ENCODE measurements around the gene KRTAP5-11. TPM values are rescaled to one million over a fixed set of nuclear protein-coding genes. Genes with fewer than 3 reads are reported as not detected.

The KRTAP5-11 gene
- total and polyA plus RNA-seq, 12 donors: not detected

DNA sequence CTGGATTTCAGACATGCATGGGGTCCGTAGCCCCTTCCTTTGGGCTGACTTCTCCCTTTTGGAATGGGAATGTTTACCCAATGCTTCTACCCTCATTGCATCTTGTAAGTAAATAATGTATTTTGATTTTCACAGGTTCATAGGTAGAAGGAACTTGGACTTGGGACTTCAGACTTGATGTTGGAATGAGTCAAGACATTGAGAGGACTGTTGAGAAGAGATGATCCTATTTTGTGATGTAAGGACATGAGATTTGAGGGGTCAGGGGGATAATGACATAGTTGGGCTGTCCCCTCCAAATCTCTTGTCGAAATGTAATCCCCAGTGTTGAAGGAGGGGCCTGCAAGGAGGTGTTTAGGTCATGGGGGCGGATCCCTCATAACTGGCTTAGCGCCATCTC is 18.2 kb downstream of the KRTAP5-11 start:
- no peak overlapping the region for H3K4me3 ChIP-seq
- H3K4me1 ChIP-seq: peaks cover 0 to 4% (median 0%) of the 10 kb centered on the region in 9 donors
- H3K27me3 ChIP-seq: peaks cover 0 to 26% (median 13%) of the 10 kb centered on the region in 7 donors
- H3K9me3 ChIP-seq: peaks cover 0 to 4% (median 0%) of the 10 kb centered on the region in 11 donors
- no peak overlapping the region for H3K27ac ChIP-seq
- TF ChIP-seq, protein P1, sequence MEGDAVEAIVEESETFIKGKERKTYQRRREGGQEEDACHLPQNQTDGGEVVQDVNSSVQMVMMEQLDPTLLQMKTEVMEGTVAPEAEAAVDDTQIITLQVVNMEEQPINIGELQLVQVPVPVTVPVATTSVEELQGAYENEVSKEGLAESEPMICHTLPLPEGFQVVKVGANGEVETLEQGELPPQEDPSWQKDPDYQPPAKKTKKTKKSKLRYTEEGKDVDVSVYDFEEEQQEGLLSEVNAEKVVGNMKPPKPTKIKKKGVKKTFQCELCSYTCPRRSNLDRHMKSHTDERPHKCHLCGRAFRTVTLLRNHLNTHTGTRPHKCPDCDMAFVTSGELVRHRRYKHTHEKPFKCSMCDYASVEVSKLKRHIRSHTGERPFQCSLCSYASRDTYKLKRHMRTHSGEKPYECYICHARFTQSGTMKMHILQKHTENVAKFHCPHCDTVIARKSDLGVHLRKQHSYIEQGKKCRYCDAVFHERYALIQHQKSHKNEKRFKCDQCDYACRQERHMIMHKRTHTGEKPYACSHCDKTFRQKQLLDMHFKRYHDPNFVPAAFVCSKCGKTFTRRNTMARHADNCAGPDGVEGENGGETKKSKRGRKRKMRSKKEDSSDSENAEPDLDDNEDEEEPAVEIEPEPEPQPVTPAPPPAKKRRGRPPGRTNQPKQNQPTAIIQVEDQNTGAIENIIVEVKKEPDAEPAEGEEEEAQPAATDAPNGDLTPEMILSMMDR (IDR thresholded peaks at IDR 0.05): no peak
- intact Hi-C loops (cut with DNase I): no loop called here
- DNase-seq (no peak), ATAC-seq (no peak)
- no peaks in the 10 kb centered on the region for H3K36me3 ChIP-seq
- WGBS, 2 donors: 75 to 88% methylated on average over 4 of the region's 4 CpGs

DNA sequence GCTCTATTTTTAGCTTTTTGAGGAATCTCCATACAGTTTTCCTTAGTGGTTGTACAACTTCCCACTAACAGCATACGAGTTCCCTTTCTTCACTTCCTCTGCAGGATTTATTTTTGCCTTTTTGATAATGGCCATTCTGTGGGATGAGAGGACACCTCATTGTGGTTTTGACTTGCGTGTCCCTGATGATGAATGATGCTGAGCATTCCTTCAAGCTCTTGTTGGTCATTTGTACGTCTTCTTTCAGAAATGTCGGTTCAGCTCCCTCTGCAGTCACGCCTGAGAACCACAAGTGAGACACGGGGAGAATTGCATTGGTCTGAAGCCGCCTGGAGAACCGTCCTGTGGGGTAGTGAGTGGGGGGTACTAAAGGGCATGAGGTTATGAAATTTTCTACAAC is 19.3 kb downstream of the KRTAP5-11 start:
- intact Hi-C loops (cut with DNase I): no loop called here
- Histone ChIP-seq H3K27ac (no peak overlapping the region), H3K4me1 (peaks cover 0 to 4% (median 0%) of the 10 kb centered on the region in 9 donors), H3K9me3 (peaks cover 0 to 4% (median 0%) of the 10 kb centered on the region in 11 donors), H3K36me3 (no peaks in the 10 kb centered on the region), H3K4me3 (no peak overlapping the region), H3K27me3 (peaks cover 0 to 26% (median 13%) of the 10 kb centered on the region in 7 donors)
- DNase-seq (no peak), ATAC-seq (peak in 1 of 8 donors; percentile 37)
- TF ChIP-seq, protein P1 (IDR thresholded peaks at IDR 0.05): peak in 7 of 9 donors; percentile 31 to 51 (median 42)
- WGBS, 2 donors: 13 to 14% methylated on average over 8 of the region's 8 CpGs

DNA sequence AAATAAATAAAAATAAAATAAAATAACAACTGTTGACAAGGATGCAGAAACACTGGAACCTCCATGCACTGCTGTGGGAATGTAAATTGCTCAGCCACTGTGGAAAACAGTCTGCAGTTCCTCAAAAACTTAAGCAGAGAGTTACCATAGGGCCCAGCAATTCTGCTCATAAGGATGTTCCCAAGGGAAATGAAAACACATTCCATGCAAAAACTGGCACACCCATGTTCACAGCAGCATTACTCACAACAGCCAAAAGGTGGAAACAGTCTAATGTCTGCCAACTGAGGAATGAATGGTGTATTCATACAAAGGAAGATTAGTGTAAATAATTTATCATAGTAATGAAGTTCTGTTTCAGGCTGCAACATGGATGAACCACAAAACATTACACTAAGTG is 20.6 kb downstream of the KRTAP5-11 start:
- Histone ChIP-seq H3K27ac (no peak overlapping the region), H3K36me3 (no peaks in the 10 kb centered on the region), H3K4me1 (peaks cover 0 to 4% (median 0%) of the 10 kb centered on the region in 9 donors), H3K9me3 (peaks cover 0 to 4% (median 0%) of the 10 kb centered on the region in 11 donors), H3K4me3 (no peak overlapping the region), H3K27me3 (peaks cover 0 to 30% (median 13%) of the 10 kb centered on the region in 7 donors)
- no peak for ATAC-seq
- DNase-seq: no peak
- TF ChIP-seq, protein P1 (IDR thresholded peaks at IDR 0.05): no peak
- intact Hi-C loops (cut with DNase I): no loop called here

DNA sequence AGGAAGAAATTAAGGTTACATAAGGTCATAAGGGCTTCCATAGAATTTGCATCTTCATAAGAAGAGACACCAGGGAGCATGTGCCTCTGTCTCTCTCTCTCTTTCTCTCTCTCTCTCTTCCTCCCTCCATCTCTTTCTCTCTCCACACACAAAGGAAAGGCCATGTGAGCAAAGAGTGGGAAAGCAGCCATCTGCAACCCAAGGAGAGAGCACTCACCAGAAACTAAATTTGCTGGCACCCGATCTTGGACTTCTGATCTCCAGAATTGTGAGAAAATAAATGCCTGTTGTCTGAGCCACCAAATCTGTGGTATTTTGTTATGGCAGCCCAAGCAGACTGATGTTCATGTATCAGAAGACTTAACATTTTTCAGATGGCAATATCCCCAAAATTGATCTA is 23.7 kb downstream of the KRTAP5-11 start:
- no peak overlapping the region for H3K27ac ChIP-seq
- WGBS, 2 donors: 86 to 91% methylated on average over 1 of the region's 1 CpG
- intact Hi-C loops (cut with DNase I): no loop called here
- TF ChIP-seq, protein P1 (IDR thresholded peaks at IDR 0.05): no peak
- H3K36me3 ChIP-seq: no peaks in the 10 kb centered on the region
- peaks cover 0 to 4% (median 0%) of the 10 kb centered on the region in 11 donors for H3K9me3 ChIP-seq
- no peak for DNase-seq
- ATAC-seq: no peak
- no peaks in the 10 kb centered on the region for H3K4me1 ChIP-seq
- H3K4me3 ChIP-seq: no peak overlapping the region
- H3K27me3 ChIP-seq: peaks cover 0 to 18% (median 9%) of the 10 kb centered on the region in 7 donors

Data from heart right ventricle (tissue), 16 donors.